CD4-positive, alpha-beta T cell (primary cell): ENCODE data around the gene AMER1. TPM values are rescaled to one million over a fixed set of nuclear protein-coding genes. Genes with fewer than 3 reads are reported as not detected.
"Not testable (repeated sequence)": the region's sequence is repeated elsewhere in the genome, so short reads cannot be mapped to it uniquely, and the experiment has no call there.

Source experiments
- ATAC-seq: fragments of 200-7000 bp; cut with Tn5 transposase; one replicate; pipeline ENCODE4 v1.10.0; 2022; ENCODE audit warnings: mild to moderate bottlenecking; ENCODE audit not compliant: poor library complexity
- CTCF ChIA-PET: fragments of 350-600 bp; sonication (Branson Sonifier 250); formaldehyde crosslinking; loops from one replicate; lab custom pipeline; 2021; ENCODE audit warnings: antibody characterized with exemption, inconsistent platforms; lab: Charles Lee
- POLR2A ChIA-PET: fragments of 350-600 bp; sonication (Branson Sonifier 250); formaldehyde crosslinking; loops from one replicate; lab custom pipeline; 2021; ENCODE audit warnings: antibody characterized with exemption, inconsistent platforms; lab: Charles Lee
- DNase-seq, 14 experiments: peaks; one replicate each; pipeline ENCODE4 v3.0.0-alpha.2; 2013 to 2020; ENCODE audit warnings: mixed read lengths in 2 of 14
- H3K27ac ChIP-seq, 2 donors: one replicate each; pipeline versions ENCODE4 v1.5.1 to v1.7.0; 2013; ENCODE audit warnings: low read length in 2 of 2, low read depth in 1 of 2, mild to moderate bottlenecking in 1 of 2
- H3K27me3 ChIP-seq, 2 experiments: 1 replicate in 1 of 2; 2 replicates in 1 of 2; pipeline versions ENCODE4 v1.6.1 to v1.7.0; 2013; ENCODE audit warnings: low read length in 2 of 2, control low read depth in 1 of 2, mild to moderate bottlenecking in 1 of 2, moderate library complexity in 1 of 2; ENCODE audit not compliant: insufficient read depth in 2 of 2, control insufficient read depth in 1 of 2
- H3K36me3 ChIP-seq: one replicate; pipeline ENCODE4 v1.6.1; 2013; ENCODE audit warnings: low read length, control low read depth; ENCODE audit not compliant: insufficient read depth
- H3K4me1 ChIP-seq: one replicate; pipeline ENCODE4 v1.6.1; 2013; ENCODE audit warnings: low read length, control low read depth; ENCODE audit not compliant: insufficient read depth
- H3K4me3 ChIP-seq: one replicate; pipeline ENCODE4 v1.5.1; 2013; ENCODE audit warnings: mild to moderate bottlenecking, low read length, moderate library complexity
- H3K9me3 ChIP-seq, 2 experiments: 1 replicate in 1 of 2; 2 replicates in 1 of 2; pipeline versions ENCODE4 v1.6.1 to v1.7.0; 2013; ENCODE audit warnings: low read length in 2 of 2, mild to moderate bottlenecking in 2 of 2, control low read depth in 1 of 2, moderate library complexity in 1 of 2; ENCODE audit not compliant: control insufficient read depth in 1 of 2, insufficient read depth in 1 of 2
- H3K27ac Mint-ChIP-seq: one replicate; pipeline ENCODE4 v1.8.0; 2020; ENCODE audit warnings: mixed read lengths
- H3K27me3 Mint-ChIP-seq: one replicate; pipeline ENCODE4 v1.8.0; 2021; ENCODE audit warnings: mixed read lengths
- H3K36me3 Mint-ChIP-seq: one replicate; pipeline ENCODE4 v1.8.0; 2021; ENCODE audit warnings: low read depth, mixed read lengths
- H3K4me1 Mint-ChIP-seq: one replicate; pipeline ENCODE4 v1.8.0; 2021; ENCODE audit warnings: low read depth, mixed read lengths
- H3K4me3 Mint-ChIP-seq: one replicate; pipeline ENCODE4 v1.8.0; 2020; ENCODE audit warnings: mild to moderate bottlenecking, mixed read lengths
- H3K9me3 Mint-ChIP-seq: one replicate; pipeline ENCODE4 v1.8.0; 2020; ENCODE audit warnings: mixed read lengths
- intact Hi-C, 2 experiments: fragments of 100-400 bp; cut with DNase I in 1 of 2; cut with micrococcal nuclease in 1 of 2; formaldehyde crosslinking; loops; one replicate each; pipeline versions ENCODE4 v1.15.1 to v1.9.0; 2023 to 2025; cut with DNase I, micrococcal nuclease
- total RNA-seq, 174 experiments: library from RNA in 2 of 174; stranded (reverse) in 2 of 174; gene quantifications; one replicate each; pipeline ENCODE4 v1.2.3 and lab custom pipeline; 2021 to 2026
- TF ChIP-seq, protein P1 (sequence below): fragments of 200-600 bp; IDR thresholded peaks from one replicate; pipeline ENCODE4 v1.8.0; 2022; ENCODE audit warnings: antibody characterized with exemption, mild to moderate bottlenecking

The AMER1 gene
- total RNA-seq, 2 experiments from 2014 or later, result 2.9 to 3.0 TPM

DNA sequence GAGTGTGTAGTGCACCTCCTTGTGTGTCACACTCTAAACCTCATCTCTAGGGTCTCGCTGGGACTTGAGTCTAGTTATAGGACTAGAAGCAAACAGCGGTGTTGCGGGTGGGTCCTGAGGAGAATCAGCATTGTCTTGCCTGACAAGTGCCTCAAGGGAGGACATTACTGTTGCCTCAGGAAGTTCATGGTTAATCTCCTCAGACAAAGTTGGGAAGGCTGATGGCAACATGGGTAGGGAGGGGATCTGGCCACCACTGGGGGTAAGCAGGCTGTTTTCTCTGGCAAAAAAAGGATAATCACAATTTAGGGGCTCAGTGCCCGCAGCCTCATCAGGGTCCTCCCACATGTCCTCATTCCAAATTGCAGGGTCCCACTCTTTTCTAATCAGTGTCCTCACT is 12.5 kb upstream of the AMER1 start:
- no peak for DNase-seq
- ChIA-PET POLR2A (no interaction called here), CTCF (no interaction called here)
- intact Hi-C loops, result no loop called here
- Histone ChIP-seq H3K27me3 (no peaks in the 10 kb centered on the region), H3K4me3 (no peak overlapping the region), H3K27ac (no peak overlapping the region), H3K36me3 (no peaks in the 10 kb centered on the region), H3K4me1 (no peaks in the 10 kb centered on the region), H3K9me3 (no peaks in the 10 kb centered on the region)
- Mint-ChIP-seq H3K4me1 (no peaks in the 10 kb centered on the region), H3K27me3 (no peaks in the 10 kb centered on the region), H3K36me3 (no peaks in the 10 kb centered on the region), H3K4me3 (no peak overlapping the region), H3K27ac (no peak overlapping the region), H3K9me3 (no peaks in the 10 kb centered on the region)
- TF ChIP-seq, protein P1, sequence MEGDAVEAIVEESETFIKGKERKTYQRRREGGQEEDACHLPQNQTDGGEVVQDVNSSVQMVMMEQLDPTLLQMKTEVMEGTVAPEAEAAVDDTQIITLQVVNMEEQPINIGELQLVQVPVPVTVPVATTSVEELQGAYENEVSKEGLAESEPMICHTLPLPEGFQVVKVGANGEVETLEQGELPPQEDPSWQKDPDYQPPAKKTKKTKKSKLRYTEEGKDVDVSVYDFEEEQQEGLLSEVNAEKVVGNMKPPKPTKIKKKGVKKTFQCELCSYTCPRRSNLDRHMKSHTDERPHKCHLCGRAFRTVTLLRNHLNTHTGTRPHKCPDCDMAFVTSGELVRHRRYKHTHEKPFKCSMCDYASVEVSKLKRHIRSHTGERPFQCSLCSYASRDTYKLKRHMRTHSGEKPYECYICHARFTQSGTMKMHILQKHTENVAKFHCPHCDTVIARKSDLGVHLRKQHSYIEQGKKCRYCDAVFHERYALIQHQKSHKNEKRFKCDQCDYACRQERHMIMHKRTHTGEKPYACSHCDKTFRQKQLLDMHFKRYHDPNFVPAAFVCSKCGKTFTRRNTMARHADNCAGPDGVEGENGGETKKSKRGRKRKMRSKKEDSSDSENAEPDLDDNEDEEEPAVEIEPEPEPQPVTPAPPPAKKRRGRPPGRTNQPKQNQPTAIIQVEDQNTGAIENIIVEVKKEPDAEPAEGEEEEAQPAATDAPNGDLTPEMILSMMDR, result no peak
- no peak for ATAC-seq

DNA sequence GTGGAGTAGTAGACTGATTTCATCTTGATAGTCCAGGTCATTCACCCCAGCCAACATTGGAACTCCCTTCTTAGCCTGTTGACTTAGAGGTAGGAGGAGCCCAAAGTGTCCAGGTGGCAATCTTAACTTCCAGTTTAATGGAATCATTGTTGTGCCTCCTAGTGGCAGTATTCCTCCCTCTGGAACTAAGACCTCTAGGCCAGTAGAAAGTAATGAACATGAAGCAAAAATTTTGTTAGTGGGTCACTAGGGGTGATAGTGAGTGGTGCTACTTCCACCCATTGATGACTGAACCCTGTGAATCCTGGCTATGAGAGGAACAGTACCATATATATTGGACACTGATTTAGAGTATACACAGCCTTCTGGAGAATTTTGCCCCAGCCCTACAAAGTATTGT is 8.5 kb upstream of the AMER1 start:
- H3K4me3 Mint-ChIP-seq, intact Hi-C loops, H3K4me1 ChIP-seq, DNase-seq, ATAC-seq, H3K27ac ChIP-seq, H3K9me3 ChIP-seq, CTCF ChIA-PET, H3K4me1 Mint-ChIP-seq, H3K9me3 Mint-ChIP-seq, H3K27me3 ChIP-seq, POLR2A ChIA-PET, H3K4me3 ChIP-seq, H3K36me3 Mint-ChIP-seq, H3K36me3 ChIP-seq, H3K27me3 Mint-ChIP-seq, H3K27ac Mint-ChIP-seq: not testable (repeated sequence)

DNA sequence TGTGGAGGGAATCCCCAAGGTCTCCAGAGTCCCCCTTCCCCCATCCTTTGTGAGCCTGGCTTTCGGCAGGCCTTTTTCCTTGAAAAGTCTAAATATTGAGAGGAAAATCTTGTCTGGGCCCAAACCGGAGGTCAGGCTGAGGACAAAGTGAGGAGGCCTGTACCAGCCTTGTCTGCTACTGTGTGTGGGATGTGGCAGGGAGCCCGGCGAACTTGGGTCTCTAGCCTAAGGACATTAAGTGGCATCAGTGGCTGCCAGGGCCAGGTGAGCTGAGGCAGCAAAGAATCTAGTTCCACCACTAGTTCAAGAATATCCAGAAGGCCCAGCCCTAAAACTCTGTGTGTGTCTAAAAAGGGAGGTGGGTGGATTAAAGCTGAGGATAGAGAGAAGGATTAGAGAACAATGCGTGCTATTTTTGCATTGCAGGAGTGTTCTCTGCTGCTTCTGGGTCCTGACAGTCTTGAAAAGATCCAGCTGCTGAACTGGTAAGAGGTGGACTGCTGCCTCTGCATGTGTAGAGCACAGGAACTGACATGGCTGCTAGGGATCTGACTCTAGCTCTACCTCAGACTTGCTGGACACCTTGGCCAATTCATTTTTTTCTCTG is 1.2 kb upstream of the AMER1 start:
- Histone ChIP-seq H3K4me1 (peaks cover 24% of the 10 kb centered on the region), H3K27ac (peak overlapping the region; percentile 81 to 90), H3K27me3 (no peaks in the 10 kb centered on the region), H3K4me3 (peak overlapping the region; percentile 86), H3K36me3 (no peaks in the 10 kb centered on the region), H3K9me3 (no peaks in the 10 kb centered on the region)
- Mint-ChIP-seq H3K27me3 (no peaks in the 10 kb centered on the region), H3K27ac (peak overlapping the region; percentile 90), H3K4me3 (peak overlapping the region; percentile 99), H3K36me3 (peaks cover 5% of the 10 kb centered on the region), H3K4me1 (peaks cover 22% of the 10 kb centered on the region), H3K9me3 (no peaks in the 10 kb centered on the region)
- DNase-seq, result peak in 1 of 14 experiments; percentile 3
- CTCF ChIA-PET, result interaction anchor here (0.6 kb wide), 1 partner anchor 39 kb away, joined by 4 read pairs; no protein-coding TSS in a partner anchor
- intact Hi-C loops, result loop anchor here (2.0 to 10.0 kb wide), 7 partner anchors 188 to 1328 kb away; partner anchors contain the start of genes LAS1L (in 2 of the 2), ZC4H2 (in 2 of the 2), MTMR8 (in 1 of the 2) and ZC3H12B (in 1 of the 2)
- TF ChIP-seq, protein P1, result no peak
- POLR2A ChIA-PET, result interaction anchor here (0.8 to 3.0 kb wide), 5 partner anchors 189 to 829 kb away, joined by 3 to 14 read pairs (median 6); partner anchors contain the start of genes MTMR8 and ZC3H12B
- ATAC-seq, result no peak
